NCI-H187 (cell line): Measurements from ENCODE around the gene PXMP2.

Experiments
- DNase-seq, 2 experiments: peaks; one replicate each; lab custom pipeline; 2025; lab: John Stamatoyannopoulos, UW

PXMP2 gene

DNA sequence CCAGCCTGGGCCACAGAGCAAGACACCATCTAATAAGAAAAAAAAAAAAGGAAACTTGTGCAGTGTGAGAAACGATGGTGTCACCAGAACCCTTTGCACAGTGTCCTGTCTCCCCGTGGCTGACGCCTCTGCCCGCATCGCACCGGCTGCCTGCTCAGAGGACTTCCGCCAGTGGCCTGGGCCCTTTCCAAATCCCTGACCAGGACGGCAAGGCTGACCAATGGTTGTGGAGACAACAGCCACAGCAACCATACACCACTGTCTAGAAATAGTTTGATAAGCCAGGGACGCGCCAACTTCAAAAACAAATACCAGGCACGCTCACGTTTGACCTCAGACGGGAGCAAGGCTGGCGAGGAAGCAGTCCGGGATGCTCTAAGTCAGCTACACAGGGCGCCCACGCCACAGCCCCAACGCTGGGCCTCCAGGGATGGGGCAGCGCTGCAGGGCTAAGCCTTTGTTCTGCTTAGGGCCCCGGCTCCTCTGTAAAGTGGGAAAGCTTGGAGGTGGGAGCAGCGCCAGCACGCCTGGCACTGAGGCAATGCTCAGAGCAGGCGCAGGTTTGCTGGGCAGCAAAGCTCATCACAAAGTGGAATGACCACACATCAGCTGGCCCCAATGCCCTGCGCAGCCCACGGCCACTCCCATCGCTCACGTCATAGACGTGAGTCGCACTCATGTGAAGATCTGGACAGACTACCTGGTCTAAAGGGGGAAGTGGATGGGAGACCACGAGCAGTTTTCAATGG, 35.8 kb downstream of the PXMP2 start:
- no peak for DNase-seq

- DNase-seq = no peak
Observed at GRCh38 chr12:132723764-132724140, 36.4 kb downstream of the PXMP2 start.

- DNase-seq = no peak
Observed at GRCh38 chr12:132724506-132725241, 37.3 kb downstream of the PXMP2 start.

DNA sequence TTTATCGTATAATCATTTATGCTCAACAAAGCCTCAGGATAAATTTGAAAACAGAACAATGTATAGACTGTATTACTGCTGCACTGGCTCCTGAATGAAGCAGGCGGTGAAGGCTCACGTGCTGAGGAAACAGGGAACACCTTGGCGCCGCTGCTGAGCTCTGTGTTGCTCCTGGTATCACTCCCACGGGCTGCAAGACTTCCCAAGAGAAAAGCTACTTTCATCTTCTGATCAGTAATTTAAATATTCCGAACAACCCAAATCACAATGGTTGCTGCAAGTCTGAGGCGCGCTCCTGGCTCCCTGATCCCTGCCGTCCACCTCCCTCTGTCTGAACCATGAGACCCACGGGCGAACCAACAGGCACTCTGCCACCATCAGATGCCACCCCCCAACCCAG, 39.0 kb downstream of the PXMP2 start:
- no peak for DNase-seq

DNA sequence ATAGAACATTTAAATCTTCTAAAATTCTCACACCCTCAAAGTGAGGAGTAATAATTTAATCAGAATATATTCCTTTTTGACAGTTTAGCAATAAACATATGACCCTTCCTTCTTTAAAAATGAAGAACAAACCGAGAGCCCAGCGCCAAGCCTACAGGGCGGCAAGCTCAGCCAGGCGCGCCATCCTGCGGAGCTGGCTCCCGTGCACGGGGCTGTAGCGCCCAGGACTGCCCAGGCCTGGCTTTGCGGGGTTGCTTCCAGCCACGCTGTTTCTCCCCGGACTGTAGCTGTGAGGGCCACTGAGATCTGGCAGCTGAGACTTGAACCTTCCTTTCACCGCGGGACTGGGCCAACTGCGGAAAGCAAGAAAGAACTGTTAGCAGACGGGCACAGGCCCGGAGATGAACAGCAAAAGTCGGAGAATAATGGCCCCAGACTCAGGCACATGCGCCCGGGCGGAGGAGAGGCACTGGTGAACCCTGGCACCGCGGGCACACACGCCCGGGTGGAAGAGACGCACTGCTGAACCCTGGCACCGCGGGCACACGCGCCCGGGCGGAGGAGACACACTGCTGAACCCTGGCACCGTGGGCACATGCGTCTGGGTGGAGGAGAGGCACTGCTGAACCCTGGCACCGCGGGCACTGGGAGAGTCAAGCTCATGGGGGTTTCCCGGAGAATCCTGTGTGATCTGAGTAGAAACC, 39.9 kb downstream of the PXMP2 start:
- DNase-seq = no peak

GRCh38 chr12:132728502-132728901, 41.1 kb downstream of the PXMP2 start:
- DNase-seq = no peak

DNA sequence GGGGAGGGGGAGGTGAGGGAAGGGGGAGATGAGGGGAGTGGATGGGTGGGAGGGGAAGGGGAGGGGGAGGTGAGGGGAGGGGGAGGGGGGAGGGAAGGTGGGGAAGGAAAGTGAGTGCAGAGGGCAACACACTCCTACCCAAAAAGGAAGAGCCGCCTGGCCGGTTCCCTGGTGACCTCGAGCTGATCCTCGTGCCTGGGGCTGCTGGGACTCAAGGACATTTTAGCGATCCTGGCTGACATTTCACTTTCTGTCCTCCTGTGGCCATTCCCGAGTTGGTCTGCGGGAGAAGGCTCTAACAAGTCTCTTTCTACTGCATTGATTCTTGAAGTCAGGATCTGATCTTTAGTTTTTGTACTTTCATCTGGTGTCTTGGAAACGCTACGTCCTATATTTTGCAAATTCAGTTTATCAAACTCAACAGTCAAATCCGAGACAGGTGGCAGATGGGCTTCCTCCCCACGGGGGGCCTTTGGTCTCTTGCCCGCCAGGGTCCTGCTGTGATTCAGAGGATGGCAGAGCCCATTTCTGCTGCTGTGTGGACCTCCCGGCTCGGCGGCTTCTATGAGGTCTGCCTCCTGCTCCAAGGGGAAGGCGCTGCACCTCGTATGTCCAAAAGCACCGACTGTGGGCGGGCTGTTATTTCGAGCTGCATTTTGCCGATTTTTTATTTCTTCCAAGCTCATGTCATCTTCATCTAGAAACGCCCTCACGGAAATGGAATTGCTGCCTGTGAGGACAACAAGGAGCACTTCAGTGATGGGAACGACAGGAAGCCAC, 42.3 kb downstream of the PXMP2 start:
- DNase-seq = no peak

- DNase-seq = no peak
Observed at GRCh38 chr12:132730353-132730752, 43.0 kb downstream of the PXMP2 start.

DNA sequence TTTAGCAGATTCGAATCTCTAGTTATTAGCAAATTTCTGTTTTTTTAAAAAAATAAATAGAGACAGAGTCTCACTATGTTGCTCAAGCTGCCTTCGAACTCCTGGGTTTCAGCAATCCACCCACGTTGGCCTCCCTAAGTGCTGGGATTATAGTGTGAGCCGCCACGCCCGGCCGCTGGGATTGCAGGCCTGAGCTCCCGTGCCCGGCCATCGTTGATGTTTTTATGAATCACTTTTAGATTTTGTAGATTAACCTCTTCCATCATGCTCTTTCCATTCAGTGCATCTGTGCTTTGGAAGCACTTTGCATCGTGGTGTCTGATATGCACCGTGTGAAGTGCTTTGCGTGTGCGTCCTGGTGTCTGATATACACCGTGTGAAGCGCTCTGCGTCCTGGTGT, 44.2 kb downstream of the PXMP2 start:
- DNase-seq = no peak

DNA sequence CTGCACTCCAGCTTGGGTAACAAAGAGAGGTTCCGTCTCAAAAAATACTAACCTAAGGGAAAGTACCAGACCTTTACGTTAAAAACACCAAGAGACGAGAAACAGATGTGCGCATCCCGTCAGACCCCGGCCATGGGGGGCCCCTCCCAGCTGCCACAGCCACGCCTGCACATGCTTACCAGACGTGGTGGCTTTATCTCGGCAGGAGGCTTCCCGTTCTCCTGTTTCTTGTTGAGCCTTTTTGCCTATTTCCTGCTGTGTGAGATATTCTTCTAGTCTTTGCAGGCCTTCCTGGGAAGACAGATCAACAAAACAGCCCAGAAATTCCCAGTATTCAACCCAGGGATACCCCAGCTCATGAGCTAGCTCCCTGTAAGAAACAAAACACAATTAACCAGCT, 46.8 kb downstream of the PXMP2 start:
- no peak for DNase-seq

DNA sequence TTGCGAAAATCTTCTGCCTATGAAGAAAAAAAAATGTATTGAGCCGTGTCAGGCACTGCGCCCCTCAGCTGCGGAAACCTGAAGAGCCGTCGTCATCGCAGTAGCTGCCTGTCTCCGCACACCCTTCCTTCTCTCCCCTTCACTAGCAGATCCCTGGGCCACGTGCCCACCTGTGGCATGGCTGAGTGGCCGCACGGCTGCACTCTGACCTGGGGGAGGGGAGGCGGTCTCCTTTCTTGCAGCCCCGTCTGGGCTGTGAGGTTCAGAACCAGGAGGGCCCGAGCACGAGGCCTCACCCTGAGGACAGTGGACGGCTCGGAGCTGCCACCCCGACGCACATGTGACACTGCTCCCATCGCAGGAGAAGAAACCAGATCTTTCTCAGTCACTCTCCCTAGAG, 48.1 kb downstream of the PXMP2 start:
- DNase-seq = no peak

DNA sequence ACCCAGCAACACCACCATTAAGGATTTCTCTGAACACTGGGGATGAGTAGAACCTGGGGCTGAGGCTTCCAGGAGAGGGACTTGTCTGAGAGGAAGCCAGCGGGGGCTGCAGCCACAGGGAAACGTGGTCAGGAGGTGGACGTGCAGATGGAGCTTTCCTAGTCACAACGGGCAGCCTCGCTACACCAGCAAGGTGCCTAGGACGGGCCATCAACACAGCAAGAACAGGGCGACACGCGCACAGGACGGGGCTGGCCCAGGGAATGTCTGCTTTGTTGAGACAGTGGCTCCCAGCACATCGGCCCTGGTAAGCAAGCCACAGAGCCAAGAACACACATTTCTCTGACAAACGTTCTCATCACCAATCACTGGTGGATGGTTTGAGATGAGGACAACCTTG, 49.0 kb downstream of the PXMP2 start:
- no peak for DNase-seq

GRCh38 chr12:132736913-132737312, 49.5 kb downstream of the PXMP2 start:
- DNase-seq = no peak

DNA sequence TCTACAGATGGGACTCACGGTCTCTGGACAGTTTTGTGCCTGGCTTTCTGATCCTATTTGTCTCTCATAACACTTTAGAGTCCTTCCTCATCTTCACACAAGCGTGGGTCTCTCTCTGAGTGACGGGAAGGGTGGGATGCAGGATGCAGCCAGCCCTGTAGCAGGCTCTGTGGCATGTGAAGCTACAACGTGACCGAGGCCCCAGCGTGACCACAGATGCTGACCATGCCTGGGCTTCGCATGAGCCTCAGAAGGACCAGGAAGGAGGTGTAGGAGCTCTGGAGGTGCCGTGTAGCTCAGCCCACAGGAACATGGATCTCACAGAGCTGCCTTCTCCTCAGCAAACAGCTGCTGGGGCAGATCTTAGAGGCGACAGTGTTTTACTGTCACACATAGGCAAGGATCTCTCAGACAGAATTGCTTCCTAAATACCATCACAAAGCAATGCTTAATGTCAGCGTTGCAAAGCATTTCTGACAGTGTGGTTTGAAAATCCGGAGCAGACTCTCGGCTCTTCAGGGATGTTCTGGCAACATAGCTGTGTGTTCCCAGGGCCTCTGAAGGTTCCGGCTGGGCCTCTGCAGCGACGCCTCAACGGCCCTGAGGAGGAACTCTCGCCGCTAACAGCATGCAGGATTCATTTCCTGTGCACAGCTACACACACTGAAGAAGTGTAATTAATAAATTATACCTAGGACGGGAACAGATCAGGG, 52.4 kb downstream of the PXMP2 start:
- DNase-seq = no peak

DNA sequence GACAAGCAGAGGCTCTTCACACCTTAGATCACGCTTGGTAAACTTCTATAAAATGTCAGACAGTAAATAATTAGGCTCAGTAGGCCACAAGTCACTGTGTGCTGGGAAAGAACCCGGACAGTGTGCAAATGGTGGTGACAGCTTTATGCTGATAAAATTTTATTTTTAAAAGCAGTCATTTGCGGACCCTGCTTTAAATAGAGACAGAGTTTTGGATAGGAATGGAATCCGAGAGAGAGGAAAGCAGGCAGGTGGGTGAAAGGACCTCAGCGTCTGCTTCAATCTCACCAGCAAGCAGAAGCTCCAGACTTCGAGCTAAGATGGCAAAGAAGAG, 52.9 kb downstream of the PXMP2 start:
- DNase-seq = no peak

- no peak for DNase-seq
Observed at GRCh38 chr12:132740652-132741051, 53.3 kb downstream of the PXMP2 start.

DNA sequence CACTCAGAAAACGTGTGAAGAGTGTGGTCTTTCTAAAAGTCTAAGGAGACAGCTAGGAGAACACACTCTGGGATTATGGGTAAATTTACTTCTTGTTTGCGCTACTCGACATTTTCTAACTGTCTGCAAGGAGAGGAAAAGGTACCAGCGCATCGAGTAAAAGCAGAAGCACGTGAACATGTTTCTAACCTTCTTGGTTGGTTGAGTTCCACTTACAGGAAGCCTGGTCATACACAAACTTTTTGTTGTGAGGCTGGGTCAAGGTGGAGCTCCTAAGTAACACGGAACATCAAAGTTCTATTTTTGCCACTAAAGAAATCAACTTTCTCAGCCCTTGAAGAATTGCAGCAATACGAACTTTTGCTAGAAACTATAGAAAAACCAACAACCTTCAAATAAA, 54.2 kb downstream of the PXMP2 start:
- DNase-seq = no peak

DNA sequence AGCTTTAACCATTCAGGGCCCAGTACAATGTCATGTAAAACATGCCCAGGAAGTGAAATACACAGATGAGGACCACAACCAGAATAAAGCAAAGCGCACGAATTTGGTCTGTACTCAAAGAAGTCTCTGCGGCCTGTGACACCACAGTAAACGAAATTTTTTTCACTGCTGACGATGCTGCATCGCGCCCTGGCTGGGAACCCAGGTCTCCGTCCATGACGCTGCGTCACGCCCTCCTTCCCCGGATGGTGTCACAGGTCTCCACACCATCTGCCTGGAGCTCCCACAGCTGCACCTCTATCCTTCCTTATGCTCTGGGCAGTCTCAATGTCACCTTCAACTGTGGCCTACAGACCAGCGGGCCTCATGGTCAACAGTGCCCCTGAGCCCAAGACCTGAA, 56.4 kb downstream of the PXMP2 start:
- no peak for DNase-seq

DNA sequence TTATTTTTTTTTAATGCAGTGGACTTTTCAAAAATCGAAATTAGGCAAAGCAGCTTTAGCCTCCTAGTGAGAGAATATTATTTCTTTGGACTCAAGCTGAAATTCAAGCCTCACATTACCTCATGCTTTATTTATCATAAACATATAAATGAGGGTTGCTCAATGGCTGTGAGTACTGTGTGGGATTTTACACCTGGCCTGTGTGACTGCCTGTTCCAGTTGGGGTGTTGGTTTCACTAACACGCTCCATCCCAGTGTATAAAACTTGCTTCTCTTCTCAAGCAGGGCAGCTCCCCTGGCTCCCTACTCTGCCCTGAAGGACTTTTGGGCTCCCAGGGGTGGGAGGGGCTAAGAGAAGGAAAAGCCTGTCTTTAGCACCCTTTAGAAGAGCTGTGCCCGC, 59.2 kb downstream of the PXMP2 start:
- no peak for DNase-seq

DNA sequence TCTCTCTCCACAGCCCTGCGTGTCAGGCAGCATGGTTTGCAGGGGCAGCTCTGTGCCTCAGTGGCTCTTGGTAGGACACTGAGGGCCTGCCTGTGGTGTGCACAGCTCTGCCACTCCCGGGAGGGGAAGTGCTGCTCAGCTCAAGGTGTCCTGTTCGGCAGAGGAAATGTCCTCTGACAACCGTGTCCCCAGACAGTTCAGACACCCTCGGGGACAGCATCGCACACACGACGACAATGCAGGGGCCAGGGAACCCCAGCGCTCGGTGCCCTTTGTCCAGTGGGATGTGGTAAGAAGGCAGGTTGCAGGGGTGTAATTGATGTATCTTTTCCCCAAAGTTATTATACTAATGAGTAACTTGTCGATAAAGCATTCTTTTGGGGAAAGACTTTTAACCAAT, 60.0 kb downstream of the PXMP2 start:
- DNase-seq = no peak

GRCh38 chr12:132747896-132748295, 60.5 kb downstream of the PXMP2 start:
- DNase-seq = no peak

GRCh38 chr12:132748319-132748718, 60.9 kb downstream of the PXMP2 start:
- DNase-seq = no peak
